Measurements from ENCODE around the gene PRKCA.

PRKCA gene

GRCh38 chr17:66746736-66747135, 444.3 kb downstream of the PRKCA start:
- DNase-seq (ENCODE audit: low spot score), result no peak

- DNase-seq (ENCODE audit: low spot score), result no peak
These were observed 445.3 kb downstream of the PRKCA start for GRCh38 chr17:66747578-66748275.

- DNase-seq (ENCODE audit: low spot score), result no peak
These were observed 446.2 kb downstream of the PRKCA start for GRCh38 chr17:66748578-66748977.

- no peak for DNase-seq (ENCODE audit: low spot score)
These were observed 446.9 kb downstream of the PRKCA start for GRCh38 chr17:66749217-66749832.

DNA sequence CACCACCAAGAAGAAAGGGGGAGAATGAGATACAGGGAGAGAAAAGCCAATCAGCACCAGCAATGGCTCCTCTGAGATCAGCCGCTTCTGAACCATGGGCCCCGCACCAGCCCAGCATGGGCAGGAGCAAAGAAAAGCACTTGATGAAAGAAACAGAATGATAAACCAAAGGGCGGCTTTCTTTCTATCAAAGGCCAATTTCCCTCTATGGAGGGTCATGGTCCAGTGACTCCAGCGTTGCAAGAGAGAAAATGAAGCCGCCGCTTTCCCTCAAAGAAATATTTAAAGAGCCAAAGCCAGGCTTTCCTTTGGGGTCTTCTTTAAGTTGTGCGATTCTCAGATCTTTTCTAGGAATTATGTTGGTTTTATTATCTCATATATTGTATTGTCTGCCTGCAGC, 447.7 kb downstream of the PRKCA start:
- no peak for DNase-seq (ENCODE audit: low spot score)

DNA sequence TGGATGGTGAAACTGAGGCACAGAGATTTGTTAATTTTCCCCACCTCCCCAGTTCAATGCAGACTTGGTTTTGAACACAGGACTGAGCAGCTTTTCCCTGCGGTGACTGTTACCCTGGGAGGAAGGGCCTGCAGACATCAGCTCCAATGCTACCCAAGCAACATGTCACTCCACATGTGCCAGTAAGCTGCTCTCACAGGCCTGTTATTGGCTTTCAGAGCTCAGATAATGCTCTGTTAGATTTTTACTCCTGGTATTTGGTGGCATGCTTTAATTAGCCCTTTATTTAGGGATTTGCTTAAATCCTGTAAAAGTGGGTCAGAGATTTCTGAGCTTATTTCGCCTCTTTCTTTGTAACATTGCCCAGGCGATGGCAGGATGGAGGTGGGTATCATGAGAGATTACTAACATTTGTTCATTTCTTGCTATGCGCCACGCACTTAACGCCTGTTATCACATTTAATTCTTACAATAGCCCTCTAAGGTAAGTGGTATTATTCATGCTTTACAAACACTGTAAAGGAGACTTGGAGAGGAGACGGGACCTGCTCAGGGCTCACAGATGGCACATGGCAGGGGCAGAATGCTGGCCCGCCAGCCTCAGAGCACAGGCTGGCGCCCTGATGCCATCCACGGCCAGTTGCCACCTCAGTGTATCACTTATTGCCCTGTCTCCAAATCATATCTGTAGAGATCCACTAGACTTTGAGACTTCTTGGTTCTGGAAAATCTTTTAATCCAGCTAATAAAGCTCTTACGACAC, 448.5 kb downstream of the PRKCA start:
- no peak for DNase-seq (ENCODE audit: low spot score)

- DNase-seq (ENCODE audit: low spot score), result no peak
These were observed 449.4 kb downstream of the PRKCA start for GRCh38 chr17:66751771-66752170.

GRCh38 chr17:66752411-66752810, 450.0 kb downstream of the PRKCA start:
- DNase-seq (ENCODE audit: low spot score), result no peak

- DNase-seq (ENCODE audit: low spot score), result no peak
These were observed 450.9 kb downstream of the PRKCA start for GRCh38 chr17:66753126-66753920.

DNA sequence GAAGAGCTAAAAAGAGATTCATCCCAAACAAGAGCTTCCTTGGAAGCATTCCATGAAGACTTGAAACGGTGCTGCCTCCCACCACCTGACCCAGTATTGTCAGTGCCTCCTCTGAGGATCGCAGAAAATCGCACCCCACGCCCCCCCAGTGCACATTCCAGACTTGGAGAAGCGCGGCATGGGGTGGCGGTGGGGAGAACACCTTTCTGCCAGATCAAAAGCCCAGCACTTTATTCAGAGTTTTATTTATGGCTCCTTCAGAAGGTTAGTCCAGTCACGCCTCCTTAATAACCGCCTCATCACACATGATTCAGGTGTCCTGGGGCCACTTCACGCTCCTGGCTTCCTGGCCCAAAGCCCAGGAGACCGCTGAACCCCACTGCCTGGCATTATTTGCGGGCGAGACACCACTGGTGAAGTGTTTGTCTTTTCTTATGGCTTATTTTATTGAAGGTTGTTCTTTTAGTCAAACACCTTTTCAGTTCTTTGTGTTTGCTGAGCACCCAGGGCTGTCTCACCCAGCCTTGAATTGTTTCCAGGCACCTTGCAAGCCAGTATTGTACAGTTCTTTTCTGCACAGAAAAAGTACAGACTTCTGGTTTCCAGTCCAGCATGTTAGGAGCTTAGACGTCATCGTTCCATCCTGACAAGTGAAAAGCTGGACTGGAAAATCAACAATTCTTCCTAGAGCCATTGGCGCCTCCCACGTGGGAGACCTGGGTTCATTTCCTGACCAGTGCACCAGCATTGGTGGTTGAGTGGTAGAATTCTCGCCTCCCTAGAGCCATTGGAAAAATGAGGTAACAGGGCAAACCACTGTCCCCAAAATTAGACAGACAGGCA, 452.9 kb downstream of the PRKCA start:
- DNase-seq (ENCODE audit: low spot score), result no peak

GRCh38 chr17:66755944-66756290, 453.5 kb downstream of the PRKCA start:
- no peak for DNase-seq (ENCODE audit: low spot score)

GRCh38 chr17:66760324-66760723, 457.9 kb downstream of the PRKCA start:
- DNase-seq (ENCODE audit: low spot score), result no peak

DNA sequence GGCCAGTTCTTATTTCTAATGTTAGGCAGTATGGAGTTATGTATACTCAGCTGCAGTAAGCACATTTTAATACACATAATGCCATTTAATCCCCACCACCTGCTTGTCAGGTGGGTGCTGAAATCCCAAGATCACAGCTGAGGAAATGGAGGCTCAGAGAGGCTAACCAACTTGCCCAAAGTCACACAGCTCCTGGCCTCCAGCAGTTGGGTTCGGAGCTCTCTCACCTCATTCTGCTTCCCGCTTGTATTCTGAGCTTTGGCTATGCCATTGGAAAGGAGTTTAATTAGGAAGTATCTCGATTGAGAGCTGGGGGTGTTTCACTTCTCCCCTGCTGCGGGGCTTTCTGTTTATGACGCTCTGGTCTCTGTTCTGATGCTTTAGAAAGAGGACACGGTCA, 459.9 kb downstream of the PRKCA start:
- DNase-seq (ENCODE audit: low spot score), result no peak

- DNase-seq (ENCODE audit: low spot score), result no peak
These were observed 460.6 kb downstream of the PRKCA start for GRCh38 chr17:66763056-66763455.

DNA sequence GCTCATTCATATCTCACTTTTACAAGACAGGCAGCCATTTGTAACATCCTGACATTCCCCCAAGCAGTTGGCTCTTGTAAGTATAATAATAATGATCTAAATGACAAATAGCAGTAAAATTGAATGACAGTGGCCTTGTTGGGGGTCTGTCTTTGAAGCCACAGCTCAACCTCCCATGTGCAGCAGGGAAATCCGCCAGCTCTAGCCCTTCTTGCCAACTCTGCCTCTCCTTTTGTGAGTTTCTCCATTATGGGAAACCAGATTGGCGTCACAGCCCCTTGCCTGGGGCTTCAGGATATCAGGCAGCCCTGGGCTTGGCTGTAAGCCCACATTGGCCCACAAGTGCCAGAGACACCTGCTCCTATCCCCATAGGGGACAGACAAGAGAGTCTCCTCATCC, 462.1 kb downstream of the PRKCA start:
- peak; percentile 37 for DNase-seq (ENCODE audit: low spot score)

DNA sequence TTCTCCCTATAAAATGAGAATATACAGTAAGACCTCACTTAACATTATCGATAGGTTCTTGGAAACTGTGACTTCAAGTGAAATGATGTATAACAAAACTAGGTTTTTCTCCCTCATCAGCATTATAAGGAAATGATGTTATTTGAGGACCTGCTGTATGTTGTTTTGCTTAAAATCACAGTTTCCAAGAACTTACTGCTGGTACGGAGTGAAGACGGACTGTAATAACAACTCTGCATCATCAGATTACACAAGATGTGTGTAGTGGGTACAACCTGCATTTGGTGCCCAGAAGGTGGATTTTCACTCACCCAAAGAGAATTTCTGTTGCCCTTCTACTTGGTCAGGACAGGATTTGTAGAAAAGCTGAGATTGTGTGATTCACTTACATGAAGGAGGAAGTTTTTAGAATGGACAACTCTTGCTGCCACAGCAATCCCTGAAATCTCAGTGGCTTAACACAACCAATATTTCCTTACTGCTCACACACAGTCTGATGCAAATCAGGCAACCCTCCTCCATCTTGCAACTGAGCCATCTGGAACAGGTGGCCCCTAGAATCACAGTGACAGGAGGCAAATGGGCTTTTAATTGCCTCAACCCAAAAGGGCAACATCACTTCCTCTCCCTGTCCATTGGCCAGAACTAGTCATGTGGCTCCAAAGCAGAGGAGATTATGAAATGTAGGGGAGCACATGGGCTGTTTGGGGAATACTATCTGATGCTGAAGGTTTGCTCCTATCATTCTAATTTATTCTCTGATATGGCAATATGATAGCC, 464.9 kb downstream of the PRKCA start:
- DNase-seq (ENCODE audit: low spot score), result no peak

GRCh38 chr17:66769911-66770310, 467.5 kb downstream of the PRKCA start:
- no peak for DNase-seq (ENCODE audit: low spot score)

GRCh38 chr17:66772148-66772812, 469.9 kb downstream of the PRKCA start:
- DNase-seq (ENCODE audit: low spot score), result no peak

DNA sequence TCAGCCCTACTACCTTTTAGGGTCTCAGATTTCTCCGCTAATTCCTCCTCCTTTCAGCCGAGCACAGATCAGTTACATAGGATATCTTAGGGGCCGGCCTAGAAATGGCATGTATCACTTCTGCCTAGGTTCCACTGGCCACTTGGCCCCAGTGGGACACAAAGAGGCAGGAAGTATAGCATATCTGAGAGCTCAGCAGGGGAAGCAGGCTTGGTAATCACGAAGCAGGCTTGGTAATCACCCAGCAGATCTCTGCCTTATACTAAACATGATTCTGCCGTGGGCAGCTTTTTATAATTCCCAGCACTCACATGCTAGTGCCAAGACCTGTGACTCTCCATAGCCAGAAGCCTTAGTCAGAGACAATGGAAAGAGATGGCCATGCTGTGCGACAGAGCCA, 472.9 kb downstream of the PRKCA start:
- DNase-seq (ENCODE audit: low spot score), result no peak

DNA sequence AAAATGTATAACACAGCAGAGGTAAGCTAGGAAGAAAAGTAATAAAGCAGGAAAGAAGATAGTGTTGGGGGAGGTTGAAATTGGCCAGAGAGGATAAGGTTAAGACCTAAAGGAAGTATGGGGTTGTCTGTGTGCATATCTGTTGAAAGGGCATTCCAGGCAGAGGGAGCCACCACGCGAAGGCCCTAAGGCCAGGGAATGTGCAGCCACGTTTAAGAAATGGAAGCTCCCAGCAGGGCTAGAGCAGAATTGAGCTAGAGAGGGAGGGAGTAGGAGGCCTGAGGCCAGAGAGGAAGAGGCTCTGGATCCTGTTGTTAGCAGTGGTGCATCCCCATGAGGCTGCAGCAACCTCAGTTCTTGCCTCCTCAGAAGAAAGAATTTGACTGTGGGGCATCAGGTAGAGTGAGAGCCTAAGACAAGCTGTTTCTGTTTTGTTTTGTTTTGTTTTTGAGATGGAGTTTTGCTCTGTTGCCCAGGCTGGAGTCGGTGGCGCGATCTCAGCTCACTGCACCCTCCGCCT, 473.5 kb downstream of the PRKCA start:
- DNase-seq (ENCODE audit: low spot score), result no peak
